Measurements from ENCODE around the gene ASF1B.
A peak's percentile ranks its signal among the peaks of the same experiment; 100 is the strongest.
"Not testable (repeated sequence)": the region's sequence is repeated elsewhere in the genome, so short reads cannot be mapped to it uniquely, and the experiment has no call there.

The ASF1B gene

GRCh38 chr19:14150041-14150769 is 13.8 kb upstream of the ASF1B start:
- H3K9me3 Mint-ChIP-seq = no peaks in the 10 kb centered on the region
- peaks cover 11% of the 10 kb centered on the region for H3K36me3 Mint-ChIP-seq
- peak overlapping the region; percentile 96 for H3K27ac Mint-ChIP-seq
- H3K4me1 Mint-ChIP-seq = peaks cover 25% of the 10 kb centered on the region
- DNase-seq (ENCODE audit: low spot score in 2 of 2) = no peak
- peak overlapping the region; percentile 71 for H3K4me3 Mint-ChIP-seq
- no peak for ATAC-seq

GRCh38 chr19:14149509-14149994 is 13.2 kb upstream of the ASF1B start:
- H3K9me3 Mint-ChIP-seq = no peaks in the 10 kb centered on the region
- DNase-seq (ENCODE audit: low spot score in 2 of 2) (peak; percentile 20 to 70), ATAC-seq (peak; percentile 75)
- H3K27ac Mint-ChIP-seq = peak overlapping the region; percentile 96
- H3K4me3 Mint-ChIP-seq = peak overlapping the region; percentile 71
- H3K36me3 Mint-ChIP-seq = peaks cover 7% of the 10 kb centered on the region
- H3K4me1 Mint-ChIP-seq = peaks cover 26% of the 10 kb centered on the region

GRCh38 chr19:14148751-14149410 is 12.5 kb upstream of the ASF1B start:
- H3K27ac Mint-ChIP-seq = peak overlapping the region; percentile 96
- H3K9me3 Mint-ChIP-seq = no peaks in the 10 kb centered on the region
- peaks cover 7% of the 10 kb centered on the region for H3K36me3 Mint-ChIP-seq
- peak overlapping the region; percentile 71 for H3K4me3 Mint-ChIP-seq
- ATAC-seq (no peak), DNase-seq (ENCODE audit: low spot score in 2 of 2) (no peak)
- peaks cover 26% of the 10 kb centered on the region for H3K4me1 Mint-ChIP-seq

- Mint-ChIP-seq H3K9me3 (no peaks in the 10 kb centered on the region), H3K36me3 (peaks cover 7% of the 10 kb centered on the region), H3K27ac (peak overlapping the region; percentile 96), H3K4me1 (peaks cover 28% of the 10 kb centered on the region), H3K4me3 (peak overlapping the region; percentile 71)
- DNase-seq (ENCODE audit: low spot score in 2 of 2) (peak; percentile 53 to 75), ATAC-seq (peak; percentile 75)
Measured at GRCh38 chr19:14147797-14148605, 11.6 kb upstream of the ASF1B start.

- no peaks in the 10 kb centered on the region for H3K9me3 Mint-ChIP-seq
- H3K36me3 Mint-ChIP-seq = peaks cover 7% of the 10 kb centered on the region
- H3K4me1 Mint-ChIP-seq = peaks cover 32% of the 10 kb centered on the region
Measured at GRCh38 chr19:14146789-14147216, 10.4 kb upstream of the ASF1B start.

GRCh38 chr19:14146169-14146568 is 9.8 kb upstream of the ASF1B start:
- not testable (repeated sequence) for H3K9me3 Mint-ChIP-seq

More at GRCh38 chr19:14146789-14147216, 10.4 kb upstream of the ASF1B start:
- Mint-ChIP-seq H3K27ac (peak overlapping the region; percentile 96), H3K4me3 (no peak overlapping the region)
- DNase-seq (ENCODE audit: low spot score in 2 of 2) (no peak), ATAC-seq (no peak)

GRCh38 chr19:14145381-14145780 is 9.0 kb upstream of the ASF1B start:
- no peak for DNase-seq (ENCODE audit: low spot score in 2 of 2)
- peaks cover 7% of the 10 kb centered on the region for H3K36me3 Mint-ChIP-seq
- no peak overlapping the region for H3K4me3 Mint-ChIP-seq
- peak overlapping the region; percentile 72 for H3K27ac Mint-ChIP-seq
- peaks cover 32% of the 10 kb centered on the region for H3K4me1 Mint-ChIP-seq
- ATAC-seq = no peak
- H3K9me3 Mint-ChIP-seq = no peaks in the 10 kb centered on the region

More at GRCh38 chr19:14146169-14146568, 9.8 kb upstream of the ASF1B start:
- DNase-seq (ENCODE audit: low spot score in 2 of 2); H3K36me3 Mint-ChIP-seq; ATAC-seq; H3K4me3 Mint-ChIP-seq: not testable (repeated sequence)
- Mint-ChIP-seq H3K27ac (peak overlapping the region; percentile 72), H3K4me1 (peaks cover 32% of the 10 kb centered on the region)

- no peak for DNase-seq (ENCODE audit: low spot score in 2 of 2)
- H3K4me3 Mint-ChIP-seq = no peak overlapping the region
- ATAC-seq = no peak
- H3K36me3 Mint-ChIP-seq = peaks cover 9% of the 10 kb centered on the region
- peaks cover 23% of the 10 kb centered on the region for H3K4me1 Mint-ChIP-seq
- H3K27ac Mint-ChIP-seq = no peak overlapping the region
- no peaks in the 10 kb centered on the region for H3K9me3 Mint-ChIP-seq
Measured at GRCh38 chr19:14142262-14143190, 6.1 kb upstream of the ASF1B start.

GRCh38 chr19:14141041-14141440 is 4.7 kb upstream of the ASF1B start:
- no peak overlapping the region for H3K27ac Mint-ChIP-seq
- H3K4me1 Mint-ChIP-seq = peaks cover 23% of the 10 kb centered on the region
- DNase-seq (ENCODE audit: low spot score in 2 of 2) (no peak), ATAC-seq (no peak)
- H3K4me3 Mint-ChIP-seq = no peak overlapping the region
- peaks cover 22% of the 10 kb centered on the region for H3K36me3 Mint-ChIP-seq
- H3K9me3 Mint-ChIP-seq = no peaks in the 10 kb centered on the region

- Mint-ChIP-seq H3K27ac (no peak overlapping the region), H3K9me3 (no peaks in the 10 kb centered on the region), H3K4me3 (no peak overlapping the region), H3K4me1 (peaks cover 28% of the 10 kb centered on the region), H3K36me3 (peaks cover 33% of the 10 kb centered on the region)
- ATAC-seq (no peak), DNase-seq (ENCODE audit: low spot score in 2 of 2) (no peak)
Measured at GRCh38 chr19:14139944-14140343, 3.6 kb upstream of the ASF1B start.

- H3K36me3 Mint-ChIP-seq = peaks cover 43% of the 10 kb centered on the region
- H3K4me3 Mint-ChIP-seq = peak overlapping the region; percentile 73
- ATAC-seq (no peak), DNase-seq (ENCODE audit: low spot score in 2 of 2) (no peak)
- H3K9me3 Mint-ChIP-seq = no peaks in the 10 kb centered on the region
- H3K4me1 Mint-ChIP-seq = peaks cover 34% of the 10 kb centered on the region
- peak overlapping the region; percentile 69 for H3K27ac Mint-ChIP-seq
Measured at GRCh38 chr19:14138576-14139265, 2.3 kb upstream of the ASF1B start.

GRCh38 chr19:14135985-14136508 is 342 bp downstream of the ASF1B start:
- Mint-ChIP-seq H3K4me1 (peaks cover 29% of the 10 kb centered on the region), H3K27ac (peak overlapping the region; percentile 87), H3K4me3 (peak overlapping the region; percentile 73), H3K9me3 (no peaks in the 10 kb centered on the region), H3K36me3 (peaks cover 47% of the 10 kb centered on the region)
- ATAC-seq (no peak), DNase-seq (ENCODE audit: low spot score in 2 of 2) (no peak)

GRCh38 chr19:14135355-14135754 is 1.0 kb downstream of the ASF1B start:
- DNase-seq (ENCODE audit: low spot score in 2 of 2) (no peak), ATAC-seq (no peak)
- Mint-ChIP-seq H3K27ac (peak overlapping the region; percentile 87), H3K9me3 (no peaks in the 10 kb centered on the region), H3K4me3 (peak overlapping the region; percentile 73), H3K4me1 (peaks cover 29% of the 10 kb centered on the region), H3K36me3 (peaks cover 47% of the 10 kb centered on the region)

Measured in stimulated activated effector memory CD8-positive, alpha-beta T cell treated with anti-CD3 and anti-CD28 coated beads, Interleukin-12 subunit alpha, Interleukin-12 subunit beta, amount 100 ng/mL, for 72 hours (primary cell).